Erythroblast (primary cell): ENCODE data around the gene KLHL29.

Experiments
- GATA1 ChIP-seq: IDR thresholded peaks from 2 replicates; pipeline ENCODE4 v1.6.1; 2011; ENCODE audit warnings: low read depth, mild to moderate bottlenecking, control low read depth, low read length, moderate library complexity
- POLR2A ChIP-seq: IDR thresholded peaks from 2 replicates; pipeline ENCODE4 v1.6.1; 2011; ENCODE audit warnings: mild to moderate bottlenecking, low read length

DNA sequence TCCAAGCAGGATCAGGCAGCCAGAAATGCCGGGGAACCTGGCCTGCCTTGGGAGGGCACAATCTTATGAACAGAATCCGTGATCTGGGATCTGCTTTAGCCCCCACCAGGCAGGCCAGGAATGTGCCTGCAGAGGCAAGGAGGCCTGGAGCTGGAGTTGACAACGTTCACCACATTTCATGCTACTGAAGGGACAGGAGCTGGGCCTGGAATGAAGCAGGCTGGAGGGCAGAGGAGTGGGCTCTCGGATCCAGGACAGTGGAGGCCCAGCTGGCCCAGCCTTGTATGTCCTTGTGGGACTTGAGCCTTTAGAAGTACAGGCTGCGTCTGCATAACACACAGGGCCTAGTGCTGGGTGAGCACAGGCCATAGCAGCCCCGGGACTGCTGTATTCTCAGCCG, 91.8 kb downstream of the KLHL29 start:
- no peak for TF ChIP-seq POLR2A
- no peak for TF ChIP-seq GATA1
